Keratinocyte (primary cell): ENCODE results near the gene NKX2-2. TPM values are rescaled to one million over a fixed set of nuclear protein-coding genes. Genes with fewer than 3 reads are reported as not detected.

Experiments
- DNase-seq: peaks from one replicate; pipeline ENCODE4 v3.0.0-alpha.2; 2011; ENCODE audit warnings: low read depth, missing footprints, low spot score
- FAIRE-seq: peaks from 2 replicates; lab custom pipeline; 2011; peaks lifted over from hg19 to GRCh38; lab: Jason Lieb, UNC
- H2AFZ ChIP-seq: 2 replicates; pipeline ENCODE4 v1.6.0; 2012; ENCODE audit warnings: low read length, control low read depth, inconsistent platforms; ENCODE audit not compliant: control insufficient read depth
- H3K27ac ChIP-seq: 2 replicates; pipeline ENCODE4 v1.5.1; 2011; ENCODE audit warnings: low read length; ENCODE audit not compliant: control insufficient read depth, insufficient read depth
- H3K27me3 ChIP-seq: 3 replicates; pipeline ENCODE4 v1.6.0; 2011; ENCODE audit warnings: low read length; ENCODE audit not compliant: control insufficient read depth, insufficient read depth; ENCODE audit errors: extremely low read depth
- H3K36me3 ChIP-seq, 2 experiments: 2 replicates in 1 of 2; 3 replicates in 1 of 2; pipeline ENCODE4 v1.5.1; 2011; ENCODE audit warnings: low read length in 2 of 2, mild to moderate bottlenecking in 1 of 2; ENCODE audit not compliant: control insufficient read depth in 2 of 2, insufficient read depth in 2 of 2; ENCODE audit errors: extremely low read depth in 1 of 2
- H3K4me1 ChIP-seq: 3 replicates; pipeline ENCODE4 v1.5.1; 2011; ENCODE audit warnings: low read length; ENCODE audit not compliant: control insufficient read depth, insufficient read depth; ENCODE audit errors: extremely low read depth
- H3K4me2 ChIP-seq: 3 replicates; pipeline ENCODE4 v1.6.0; 2011; ENCODE audit warnings: low read depth, low read length; ENCODE audit not compliant: control insufficient read depth, insufficient read depth; ENCODE audit errors: extremely low read depth
- H3K4me3 ChIP-seq, 3 experiments: fragments of 200-600 bp in 1 of 3; sonication (generic) in 1 of 3; 2 replicates in 2 of 3; 3 replicates in 1 of 3; pipeline ENCODE4 v1.5.1; 2011 to 2016; ENCODE audit warnings: low read length in 3 of 3, mild to moderate bottlenecking in 3 of 3, control low read depth in 2 of 3, inconsistent platforms in 1 of 3, low read depth in 1 of 3, mixed read lengths in 1 of 3, mixed run types in 1 of 3, moderate library complexity in 1 of 3; ENCODE audit not compliant: control insufficient read depth in 2 of 3, insufficient read depth in 2 of 3; ENCODE audit errors: extremely low read depth in 1 of 3
- H3K79me2 ChIP-seq: 2 replicates; pipeline ENCODE4 v1.6.0; 2012; ENCODE audit warnings: low read length; ENCODE audit not compliant: control insufficient read depth, insufficient read depth
- H3K9ac ChIP-seq: 3 replicates; pipeline ENCODE4 v1.6.0; 2011; ENCODE audit warnings: low read length; ENCODE audit not compliant: control insufficient read depth, insufficient read depth; ENCODE audit errors: extremely low read depth
- H3K9me1 ChIP-seq: 3 replicates; pipeline ENCODE4 v1.6.0; 2011; ENCODE audit warnings: low read length; ENCODE audit not compliant: control insufficient read depth, insufficient read depth; ENCODE audit errors: extremely low read depth
- H3K9me3 ChIP-seq: 2 replicates; pipeline ENCODE4 v1.5.1; 2012; ENCODE audit warnings: low read depth, low read length; ENCODE audit not compliant: control insufficient read depth
- H4K20me1 ChIP-seq: 3 replicates; pipeline ENCODE4 v1.6.0; 2011; ENCODE audit warnings: low read length; ENCODE audit not compliant: control insufficient read depth, insufficient read depth; ENCODE audit errors: extremely low read depth
- EZH2 ChIP-seq: IDR thresholded peaks from one replicate; pipeline ENCODE4 v1.6.1; 2012; ENCODE audit warnings: inconsistent platforms, mild to moderate bottlenecking, low read length, moderate library complexity
- dilution Hi-C: fragments of 300-500 bp; cut with MboI; formaldehyde crosslinking; loops from one replicate; pipeline ENCODE4 v1.7.0; 2020; ENCODE audit warnings: low sequenced_read_pairs; ENCODE audit not compliant: extremely low pct_ligation_motif_present
- polyA plus RNA-seq, 5 experiments: library from polyadenylated mRNA; depleted of rRNA in 3 of 5; stranded (reverse) in 3 of 5; stranded (forward) in 1 of 5; unstranded in 1 of 5; fragments of >200 nt; gene quantifications; 1 replicate in 1 of 5; 2 replicates in 3 of 5; 3 replicates in 1 of 5; pipeline versions ENCODE4 v1.2.1 to v1.2.3, GENCODE V29; 2011 to 2012; ENCODE audit warnings: missing spikeins in 2 of 5, low read depth in 1 of 5, low replicate concordance in 1 of 5
- TF ChIP-seq, protein P1 (sequence below), 3 experiments: IDR thresholded peaks in 1 of 3; conservative IDR thresholded peaks in 1 of 3; optimal IDR thresholded peaks in 1 of 3; 2 replicates in 2 of 3; 3 replicates in 1 of 3; pipeline versions ENCODE3 to v1.5.1; 2011; ENCODE audit warnings: low read length in 3 of 3, mild to moderate bottlenecking in 3 of 3, moderate library complexity in 2 of 3, control low read depth in 1 of 3, inconsistent platforms in 1 of 3; ENCODE audit not compliant: insufficient read depth in 2 of 3; ENCODE audit errors: extremely low read depth in 1 of 3

NKX2-2 gene
- polyA plus RNA-seq, 1 donor (not counting 4 experiments of a cell fraction or from before 2014, with no cell fraction given) = not detected

DNA sequence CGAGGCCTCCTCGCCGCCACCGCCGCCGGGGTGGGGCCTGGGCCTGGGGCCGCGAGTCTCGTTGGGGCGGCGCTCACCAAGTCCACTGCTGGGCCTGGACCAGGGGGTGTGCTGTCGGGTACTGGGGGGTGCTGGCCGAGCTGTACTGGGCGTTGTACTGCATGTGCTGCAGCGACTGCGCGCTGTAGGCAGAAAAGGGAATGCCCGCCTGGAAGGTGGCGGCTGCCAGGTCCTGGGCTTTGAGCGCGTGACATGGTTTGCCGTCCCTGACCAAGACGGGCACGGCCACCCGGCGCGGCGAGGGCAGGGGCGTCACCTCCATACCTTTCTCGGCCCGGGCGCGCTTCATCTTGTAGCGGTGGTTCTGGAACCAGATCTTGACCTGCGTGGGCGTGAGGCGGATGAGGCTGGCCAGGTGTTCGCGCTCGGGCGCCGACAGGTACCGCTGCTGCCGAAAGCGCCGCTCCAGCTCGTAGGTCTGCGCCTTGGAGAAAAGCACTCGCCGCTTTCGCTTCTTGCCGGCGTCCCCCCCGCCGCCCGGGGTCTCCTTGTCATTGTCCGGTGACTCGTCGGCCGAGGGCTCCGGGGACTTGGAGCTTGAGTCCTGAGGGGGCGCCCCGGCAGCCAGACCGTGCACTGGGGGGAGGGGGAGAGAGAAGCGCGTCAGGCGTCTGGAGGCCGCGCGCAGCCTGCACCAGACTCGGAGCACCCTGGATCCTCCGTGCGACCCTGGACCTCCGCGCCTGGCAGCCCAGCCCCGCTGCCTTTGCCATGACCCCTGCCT, 1.8 kb downstream of the NKX2-2 start:
- Histone ChIP-seq H3K79me2 (no peaks in the 10 kb centered on the region), H3K9me3 (no peaks in the 10 kb centered on the region), H3K27ac (no peak overlapping the region), H3K9ac (no peak overlapping the region), H3K36me3 (no peaks in the 10 kb centered on the region), H3K4me2 (peak overlapping the region; percentile 46), H3K27me3 (peaks cover 99% of the 10 kb centered on the region), H3K4me3 (peak overlapping the region in 2 of 3 experiments; percentile 36 to 39), H3K9me1 (no peaks in the 10 kb centered on the region), H2AFZ (no peak overlapping the region), H3K4me1 (peaks cover 5% of the 10 kb centered on the region), H4K20me1 (peaks cover 9% of the 10 kb centered on the region)
- TF ChIP-seq, protein P1, sequence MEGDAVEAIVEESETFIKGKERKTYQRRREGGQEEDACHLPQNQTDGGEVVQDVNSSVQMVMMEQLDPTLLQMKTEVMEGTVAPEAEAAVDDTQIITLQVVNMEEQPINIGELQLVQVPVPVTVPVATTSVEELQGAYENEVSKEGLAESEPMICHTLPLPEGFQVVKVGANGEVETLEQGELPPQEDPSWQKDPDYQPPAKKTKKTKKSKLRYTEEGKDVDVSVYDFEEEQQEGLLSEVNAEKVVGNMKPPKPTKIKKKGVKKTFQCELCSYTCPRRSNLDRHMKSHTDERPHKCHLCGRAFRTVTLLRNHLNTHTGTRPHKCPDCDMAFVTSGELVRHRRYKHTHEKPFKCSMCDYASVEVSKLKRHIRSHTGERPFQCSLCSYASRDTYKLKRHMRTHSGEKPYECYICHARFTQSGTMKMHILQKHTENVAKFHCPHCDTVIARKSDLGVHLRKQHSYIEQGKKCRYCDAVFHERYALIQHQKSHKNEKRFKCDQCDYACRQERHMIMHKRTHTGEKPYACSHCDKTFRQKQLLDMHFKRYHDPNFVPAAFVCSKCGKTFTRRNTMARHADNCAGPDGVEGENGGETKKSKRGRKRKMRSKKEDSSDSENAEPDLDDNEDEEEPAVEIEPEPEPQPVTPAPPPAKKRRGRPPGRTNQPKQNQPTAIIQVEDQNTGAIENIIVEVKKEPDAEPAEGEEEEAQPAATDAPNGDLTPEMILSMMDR (optimal IDR thresholded peaks at IDR 0.05 in 1 of 3, IDR thresholded peaks at IDR 0.05 in 1 of 3, conservative IDR thresholded peaks at IDR 0.05 in 1 of 3; ENCODE audit: extremely low read depth in 1 of 3, insufficient read depth in 2 of 3, low read length in 3 of 3) = no peak
- peak; percentile 52 for TF ChIP-seq EZH2
- DNase-seq (no peak), FAIRE-seq (no peak)
- dilution Hi-C loops = no loop called here

DNA sequence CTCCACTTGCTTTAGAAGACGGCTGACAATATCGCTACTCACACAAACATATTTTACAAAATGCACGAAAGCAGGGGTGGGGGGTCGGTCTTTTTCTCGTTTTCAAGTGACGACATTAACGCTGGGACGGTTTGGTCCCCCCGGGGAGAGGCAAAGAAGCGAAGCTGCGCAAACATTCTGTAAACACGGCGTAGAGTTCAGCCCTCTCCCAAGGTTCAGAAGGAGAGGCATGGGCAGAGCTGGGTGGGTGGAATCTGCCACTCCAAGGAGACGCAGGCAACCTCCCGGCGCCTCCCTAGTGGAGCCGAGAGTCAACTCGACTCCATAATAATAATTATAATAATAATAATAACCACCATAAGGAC, 2.4 kb downstream of the NKX2-2 start:
- no peaks in the 10 kb centered on the region for H3K36me3 ChIP-seq
- H3K27ac ChIP-seq = no peak overlapping the region
- H3K4me3 ChIP-seq = no peak overlapping the region
- peaks cover 99% of the 10 kb centered on the region for H3K27me3 ChIP-seq
- H3K9ac ChIP-seq = no peak overlapping the region
- H3K9me1 ChIP-seq = no peaks in the 10 kb centered on the region
- FAIRE-seq (no peak), DNase-seq (no peak)
- dilution Hi-C loops = no loop called here
- H3K4me2 ChIP-seq = no peak overlapping the region
- H3K9me3 ChIP-seq = no peaks in the 10 kb centered on the region
- peaks cover 9% of the 10 kb centered on the region for H4K20me1 ChIP-seq
- no peaks in the 10 kb centered on the region for H3K79me2 ChIP-seq
- H2AFZ ChIP-seq = no peak overlapping the region
- TF ChIP-seq EZH2 = peak; percentile 42
- TF ChIP-seq, protein P1 (optimal IDR thresholded peaks at IDR 0.05 in 1 of 3, IDR thresholded peaks at IDR 0.05 in 1 of 3, conservative IDR thresholded peaks at IDR 0.05 in 1 of 3; ENCODE audit: extremely low read depth in 1 of 3, insufficient read depth in 2 of 3, low read length in 3 of 3) = no peak
- peaks cover 5% of the 10 kb centered on the region for H3K4me1 ChIP-seq
